Glutamatergic neuron (in vitro differentiated cells): ENCODE results near the gene SASH1. TPM values are rescaled to one million over a fixed set of nuclear protein-coding genes. Genes with fewer than 3 reads are reported as not detected.

Experiments
- DNase-seq: peaks from one replicate; pipeline ENCODE4 v3.0.0; 2022
- H3K27ac Mint-ChIP-seq: one replicate; pipeline ENCODE4 v1.8.0; 2020; ENCODE audit warnings: mild to moderate bottlenecking, mixed read lengths, inconsistent platforms; ENCODE audit not compliant: unreplicated experiment
- H3K27me3 Mint-ChIP-seq: one replicate; pipeline ENCODE4 v1.8.0; 2020; ENCODE audit warnings: mild to moderate bottlenecking, moderate library complexity, mixed read lengths, inconsistent platforms; ENCODE audit not compliant: unreplicated experiment
- H3K36me3 Mint-ChIP-seq: one replicate; pipeline ENCODE4 v1.8.0; 2020; ENCODE audit warnings: mild to moderate bottlenecking, mixed read lengths, inconsistent platforms; ENCODE audit not compliant: unreplicated experiment
- H3K4me1 Mint-ChIP-seq: one replicate; pipeline ENCODE4 v1.8.0; 2020; ENCODE audit warnings: mild to moderate bottlenecking, low read depth, mixed read lengths, inconsistent platforms; ENCODE audit not compliant: unreplicated experiment
- H3K4me3 Mint-ChIP-seq: one replicate; pipeline ENCODE4 v1.8.0; 2020; ENCODE audit warnings: mild to moderate bottlenecking, mixed read lengths, inconsistent platforms; ENCODE audit not compliant: unreplicated experiment
- H3K9me3 Mint-ChIP-seq: one replicate; pipeline ENCODE4 v1.8.0; 2020; ENCODE audit warnings: mild to moderate bottlenecking, moderate library complexity, mixed read lengths, inconsistent platforms; ENCODE audit not compliant: unreplicated experiment
- CTCF ChIP-seq: fragments of 200-600 bp; sonication (generic); IDR thresholded peaks from one replicate; pipeline ENCODE4 v1.5.0; 2021; ENCODE audit not compliant: partially characterized antibody, unreplicated experiment
- total RNA-seq: library from RNA; stranded (reverse); fragmentation: NEBNext Ultra II Directional; extraction: Animal tissue kit (Norgen Biotek cat#: 25700); gene quantifications from one replicate; pipeline ENCODE4 v1.2.1, GENCODE V29; 2021; ENCODE audit not compliant: unreplicated experiment

The SASH1 gene
- total RNA-seq, 1 donor from 2014 or later = 5.0 TPM

GRCh38 chr6:148464319-148465010, 121.8 kb downstream of the SASH1 start:
- Mint-ChIP-seq H3K27ac (no peak overlapping the region), H3K4me1 (peaks cover 16% of the 10 kb centered on the region), H3K36me3 (no peaks in the 10 kb centered on the region), H3K27me3 (no peaks in the 10 kb centered on the region), H3K9me3 (no peaks in the 10 kb centered on the region), H3K4me3 (no peak overlapping the region)
- peak; percentile 74 for DNase-seq
- TF ChIP-seq CTCF = peak; percentile 93

GRCh38 chr6:148465011-148465335, 122.3 kb downstream of the SASH1 start:
- Mint-ChIP-seq H3K9me3 (no peaks in the 10 kb centered on the region), H3K4me1 (peaks cover 16% of the 10 kb centered on the region), H3K27me3 (no peaks in the 10 kb centered on the region), H3K36me3 (no peaks in the 10 kb centered on the region), H3K27ac (no peak overlapping the region), H3K4me3 (no peak overlapping the region)
- peak; percentile 61 for TF ChIP-seq CTCF
- no peak for DNase-seq

- H3K27ac Mint-ChIP-seq = no peak overlapping the region
Observed at GRCh38 chr6:148465670-148466069, 123.0 kb downstream of the SASH1 start.

GRCh38 chr6:148466158-148466557, 123.5 kb downstream of the SASH1 start:
- Mint-ChIP-seq H3K4me1 (peaks cover 15% of the 10 kb centered on the region), H3K36me3 (no peaks in the 10 kb centered on the region), H3K4me3 (no peak overlapping the region), H3K9me3 (no peaks in the 10 kb centered on the region), H3K27me3 (no peaks in the 10 kb centered on the region), H3K27ac (no peak overlapping the region)
- DNase-seq = no peak
- TF ChIP-seq CTCF = no peak

More at GRCh38 chr6:148465670-148466069, 123.0 kb downstream of the SASH1 start:
- Mint-ChIP-seq H3K4me1 (peaks cover 16% of the 10 kb centered on the region), H3K36me3 (no peaks in the 10 kb centered on the region), H3K27me3 (no peaks in the 10 kb centered on the region), H3K4me3 (no peak overlapping the region), H3K9me3 (no peaks in the 10 kb centered on the region)
- DNase-seq = no peak
- TF ChIP-seq CTCF = no peak

- no peaks in the 10 kb centered on the region for H3K27me3 Mint-ChIP-seq
- H3K4me1 Mint-ChIP-seq = peaks cover 10% of the 10 kb centered on the region
- H3K4me3 Mint-ChIP-seq = no peak overlapping the region
- H3K27ac Mint-ChIP-seq = no peak overlapping the region
- no peak for DNase-seq
- no peaks in the 10 kb centered on the region for H3K36me3 Mint-ChIP-seq
- TF ChIP-seq CTCF = no peak
- H3K9me3 Mint-ChIP-seq = no peaks in the 10 kb centered on the region
Observed at GRCh38 chr6:148467926-148468325, 125.3 kb downstream of the SASH1 start.
